HEK293T (cell line): ENCODE measurements around the gene CNTN2.

Source experiments
- FOXM1 ChIP-seq: fragments of 450-650 bp; IDR thresholded peaks from 2 replicates; pipeline ENCODE4 v1.6.1; 2017; ENCODE audit warnings: mild to moderate bottlenecking, borderline replicate concordance
- HDGF ChIP-seq: fragments of 450-650 bp; IDR thresholded peaks from 2 replicates; pipeline ENCODE4 v1.6.1; 2017; ENCODE audit warnings: antibody characterized with exemption, borderline replicate concordance
- PKNOX1 ChIP-seq: fragments of 450-650 bp; IDR thresholded peaks from 2 replicates; pipeline ENCODE4 v1.6.1; 2016
- SP1 ChIP-seq: fragments of 450-650 bp; IDR thresholded peaks from 2 replicates; pipeline ENCODE4 v1.6.1; 2017
- SUZ12 ChIP-seq: fragments of 450-650 bp; IDR thresholded peaks from 2 replicates; pipeline ENCODE4 v1.6.1; 2016; ENCODE audit warnings: mild to moderate bottlenecking

- TF ChIP-seq SP1, result no peak
- TF ChIP-seq SUZ12, result no peak
- no peak for TF ChIP-seq FOXM1
- no peak for TF ChIP-seq HDGF
- no peak for TF ChIP-seq PKNOX1
Observed at GRCh38 chr1:205095422-205095821, 52.4 kb downstream of the CNTN2 start.
